HG02981 (cell line): Measurements from ENCODE around the gene FAM174C.

Experiments used
- ATAC-seq: cut with Tn5 transposase; IDR thresholded peaks from one replicate; pipeline ENCODE4 v1.9.1; 2021; ENCODE audit warnings: mild to moderate bottlenecking, moderate library complexity; ENCODE audit not compliant: unreplicated experiment

Gene FAM174C

DNA sequence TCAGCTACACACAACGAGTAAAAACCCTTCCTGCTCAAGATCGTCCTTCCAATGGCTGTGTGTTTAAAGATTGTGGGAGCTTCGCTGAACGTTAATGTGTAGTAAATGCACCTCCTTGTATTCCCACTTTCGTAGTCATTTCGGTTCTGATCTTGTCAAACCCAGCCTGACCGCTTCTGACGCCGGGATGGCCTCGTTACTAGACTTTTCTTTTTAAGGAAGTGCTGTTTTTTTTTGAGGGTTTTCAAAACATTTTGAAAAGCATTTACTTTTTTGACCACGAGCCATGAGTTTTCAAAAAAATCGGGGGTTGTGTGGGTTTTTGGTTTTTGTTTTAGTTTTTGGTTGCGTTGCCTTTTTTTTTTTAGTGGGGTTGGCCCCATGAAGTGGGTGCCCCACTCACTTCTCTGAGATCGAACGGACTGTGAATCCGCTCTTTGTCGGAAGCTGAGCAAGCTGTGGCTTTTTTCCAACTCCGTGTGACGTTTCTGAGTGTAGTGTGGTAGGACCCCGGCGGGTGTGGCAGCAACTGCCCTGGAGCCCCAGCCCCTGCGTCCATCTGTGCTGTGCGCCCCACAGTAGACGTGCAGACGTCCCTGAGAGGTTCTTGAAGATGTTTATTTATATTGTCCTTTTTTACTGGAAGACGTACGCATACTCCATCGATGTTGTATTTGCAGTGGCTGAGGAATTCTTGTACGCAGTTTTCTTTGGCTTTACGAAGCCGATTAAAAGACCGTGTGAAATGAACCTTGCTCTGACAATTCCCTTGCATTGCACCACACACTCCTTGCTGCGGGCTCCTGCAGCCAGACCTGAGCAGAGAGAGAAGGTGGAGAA lies 2.7 kb upstream of the FAM174C start:
- no peak for ATAC-seq

DNA sequence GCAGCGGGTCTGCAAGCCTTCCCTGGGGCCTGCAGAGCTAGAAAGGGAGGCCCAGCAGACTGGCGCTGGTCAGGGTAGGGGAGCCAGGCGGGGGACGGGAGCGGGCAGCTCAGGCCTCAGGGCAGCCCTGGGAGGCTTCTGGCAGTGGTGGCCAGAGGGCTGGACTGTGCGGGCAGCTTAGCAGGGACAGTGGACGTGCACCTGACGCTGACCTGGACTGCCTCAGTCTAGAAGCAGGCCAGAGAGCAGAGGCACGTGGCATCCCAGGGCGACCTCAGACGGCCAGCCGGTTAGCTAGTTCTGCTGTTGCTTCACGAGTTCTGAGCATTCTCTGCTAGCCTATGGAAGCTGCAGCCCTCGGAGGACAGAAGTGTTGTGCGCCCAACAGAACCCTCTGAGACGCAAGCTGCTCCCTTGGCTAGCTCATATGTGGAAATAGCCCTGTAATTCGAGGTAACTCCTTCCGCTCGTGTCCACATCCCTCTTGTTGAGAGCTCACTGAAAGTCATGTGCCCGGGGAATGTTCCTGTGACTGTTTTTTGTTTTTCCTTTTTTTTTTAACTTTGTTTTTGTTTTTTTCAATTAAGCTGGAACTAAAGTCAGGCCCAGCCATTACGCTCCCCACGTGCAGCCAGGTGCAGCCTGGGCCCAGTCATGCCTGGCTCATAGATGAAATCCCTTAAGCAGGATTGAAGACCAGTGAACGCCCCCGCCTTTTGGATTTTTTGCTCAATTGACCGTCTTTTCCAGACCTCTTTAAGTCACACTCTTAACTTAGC lies 1.9 kb upstream of the FAM174C start:
- ATAC-seq, result no peak

DNA sequence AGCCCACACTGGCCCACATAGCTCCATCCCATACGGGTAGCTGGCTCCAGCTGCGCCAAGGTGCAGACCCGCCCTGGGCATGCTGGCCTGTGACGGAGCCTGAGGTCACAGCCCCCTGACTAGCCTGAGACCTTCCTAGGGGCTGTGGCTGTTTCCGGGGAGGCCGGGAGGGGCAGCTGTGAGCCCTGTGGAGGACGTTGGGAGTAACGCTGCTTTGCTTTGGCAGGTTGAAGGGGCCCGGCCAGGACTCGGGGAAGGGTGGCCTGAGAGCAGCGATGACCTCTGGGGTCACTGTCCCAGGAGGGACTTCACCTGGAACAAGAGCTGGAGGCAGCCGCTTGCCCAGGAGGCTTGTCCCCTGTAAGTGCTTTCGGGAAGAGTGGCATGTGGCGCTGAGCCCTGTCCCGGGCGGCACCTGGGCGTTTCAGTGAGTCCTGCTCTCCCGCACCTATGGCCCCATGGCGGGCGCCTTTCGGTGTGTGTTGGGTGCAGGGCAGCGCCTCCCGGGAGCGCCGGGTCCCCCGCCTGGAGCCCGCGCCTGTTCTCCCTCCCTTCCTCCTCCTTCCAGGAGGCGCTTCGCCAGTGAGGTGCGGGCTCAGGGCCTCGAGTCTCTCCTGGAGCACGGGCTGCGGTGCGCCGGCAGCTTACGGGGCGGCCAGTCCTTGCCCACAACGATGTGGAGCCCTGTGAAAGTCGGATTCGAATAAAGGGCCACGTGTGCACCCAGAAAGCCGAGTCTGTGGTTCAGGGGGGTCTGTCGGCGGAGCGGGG lies 1.1 kb upstream of the FAM174C start:
- no peak for ATAC-seq

DNA sequence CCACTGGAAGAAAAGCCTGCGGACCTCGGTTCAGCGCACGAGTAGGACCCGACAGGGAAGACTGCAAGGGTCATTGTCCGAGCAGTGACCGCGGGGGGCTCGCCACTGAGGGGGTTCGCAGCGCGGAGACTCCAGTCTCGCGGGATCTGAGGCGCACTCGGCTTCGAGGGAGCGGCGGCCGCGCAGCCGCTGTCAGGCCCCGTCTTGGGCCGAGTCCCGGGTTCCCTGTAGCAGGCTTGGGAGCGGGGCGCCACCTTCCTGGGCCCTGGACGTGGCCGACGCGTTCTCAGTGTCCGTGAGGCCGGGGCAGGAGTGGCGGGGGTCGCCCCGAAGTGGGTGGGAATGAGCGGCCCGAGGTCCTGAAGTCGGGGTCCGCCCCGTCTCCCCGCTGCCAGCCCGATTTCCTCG lies 474 bp upstream of the FAM174C start:
- ATAC-seq, result no peak

DNA sequence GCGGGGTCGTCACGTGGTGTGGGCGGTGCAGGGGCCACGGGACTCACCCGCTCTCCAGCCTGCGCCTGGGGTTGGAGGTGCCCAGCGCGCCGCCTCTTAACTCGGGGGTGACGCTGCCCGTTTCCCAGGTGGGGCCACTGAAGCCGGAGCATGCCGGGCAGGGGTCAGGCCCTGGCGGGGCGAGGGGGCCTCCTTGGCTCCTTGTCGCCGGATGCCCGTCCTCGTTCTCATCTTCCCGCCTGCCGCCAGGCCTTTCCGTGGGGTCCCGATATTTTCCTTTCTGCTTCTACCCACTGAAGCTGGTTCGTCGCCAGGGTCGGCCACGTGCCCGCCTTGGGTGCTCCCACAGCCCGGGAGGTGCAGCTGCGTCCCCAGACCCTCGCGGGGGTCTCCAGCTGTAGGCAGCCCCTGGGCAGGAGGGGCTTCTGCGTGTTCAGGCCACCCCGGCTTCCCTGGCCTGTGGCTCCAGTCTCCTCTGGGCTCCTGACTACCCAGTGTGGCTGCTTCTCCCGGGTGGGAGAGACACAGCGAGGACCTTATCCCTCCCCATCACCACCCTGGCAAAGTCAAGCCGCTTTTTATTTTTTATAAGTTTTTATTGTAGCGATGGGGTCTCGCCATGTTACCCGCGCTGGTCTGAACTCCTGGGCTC lies 772 bp downstream of the FAM174C start:
- no peak for ATAC-seq

DNA sequence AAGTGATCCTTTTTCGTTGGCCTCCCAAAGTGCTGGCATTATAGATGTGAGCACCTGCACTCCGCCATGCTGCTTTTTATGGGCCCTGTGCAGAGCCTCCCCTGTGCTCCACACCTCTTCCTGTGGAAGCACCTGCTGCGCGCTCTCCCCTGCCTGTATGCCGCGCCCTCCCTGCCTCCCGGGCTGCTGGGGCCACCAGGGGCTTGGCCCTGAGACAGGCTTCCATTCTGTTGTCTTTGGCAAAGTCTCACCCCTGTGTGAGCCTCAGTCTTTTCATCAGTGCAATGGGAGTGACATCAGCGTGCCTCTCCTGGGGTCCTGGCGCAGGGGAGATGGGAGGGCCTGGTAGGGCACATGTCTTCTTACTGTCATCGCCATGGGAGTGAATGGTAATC lies 1.3 kb downstream of the FAM174C start:
- ATAC-seq, result no peak

DNA sequence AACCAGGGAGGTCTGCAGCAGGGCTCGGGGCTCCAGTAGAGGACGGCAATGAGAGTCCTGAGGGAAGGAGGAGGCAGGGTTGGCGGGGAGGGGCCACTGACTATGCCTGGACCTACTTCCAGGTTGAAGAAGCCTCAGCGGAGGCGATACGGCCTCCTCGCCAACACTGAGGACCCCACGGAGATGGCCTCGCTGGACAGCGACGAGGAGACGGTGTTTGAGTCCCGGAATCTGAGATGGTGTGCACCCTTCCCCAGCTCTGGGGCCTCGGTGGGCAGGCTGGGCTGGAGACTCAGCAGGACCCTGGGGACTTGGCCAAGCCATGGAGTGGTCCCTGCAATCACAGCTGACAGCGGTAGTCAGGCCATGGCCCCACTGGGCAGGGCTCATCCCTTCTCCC lies 1.7 kb downstream of the FAM174C start:
- no peak for ATAC-seq

DNA sequence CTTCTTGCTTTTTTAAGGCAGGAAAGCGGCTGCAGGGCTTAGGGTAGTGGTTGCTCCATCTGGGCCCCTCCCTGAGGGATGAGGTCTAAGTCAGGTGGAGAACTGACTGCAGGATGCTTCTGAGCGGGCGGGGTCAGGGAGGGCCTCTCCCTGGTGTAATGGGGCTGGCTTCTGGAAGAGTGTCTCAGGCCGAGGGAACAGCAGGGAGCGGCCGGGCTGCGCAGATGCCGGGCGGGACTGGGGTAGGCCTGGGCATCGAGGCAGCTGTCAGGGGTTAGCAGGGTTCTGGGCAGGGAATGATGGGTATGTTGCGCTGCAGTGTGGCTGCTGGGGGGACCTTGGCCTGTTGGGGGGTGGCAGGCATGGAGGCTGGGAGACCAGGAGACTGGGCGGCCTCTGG lies 2.7 kb downstream of the FAM174C start:
- ATAC-seq, result no peak

DNA sequence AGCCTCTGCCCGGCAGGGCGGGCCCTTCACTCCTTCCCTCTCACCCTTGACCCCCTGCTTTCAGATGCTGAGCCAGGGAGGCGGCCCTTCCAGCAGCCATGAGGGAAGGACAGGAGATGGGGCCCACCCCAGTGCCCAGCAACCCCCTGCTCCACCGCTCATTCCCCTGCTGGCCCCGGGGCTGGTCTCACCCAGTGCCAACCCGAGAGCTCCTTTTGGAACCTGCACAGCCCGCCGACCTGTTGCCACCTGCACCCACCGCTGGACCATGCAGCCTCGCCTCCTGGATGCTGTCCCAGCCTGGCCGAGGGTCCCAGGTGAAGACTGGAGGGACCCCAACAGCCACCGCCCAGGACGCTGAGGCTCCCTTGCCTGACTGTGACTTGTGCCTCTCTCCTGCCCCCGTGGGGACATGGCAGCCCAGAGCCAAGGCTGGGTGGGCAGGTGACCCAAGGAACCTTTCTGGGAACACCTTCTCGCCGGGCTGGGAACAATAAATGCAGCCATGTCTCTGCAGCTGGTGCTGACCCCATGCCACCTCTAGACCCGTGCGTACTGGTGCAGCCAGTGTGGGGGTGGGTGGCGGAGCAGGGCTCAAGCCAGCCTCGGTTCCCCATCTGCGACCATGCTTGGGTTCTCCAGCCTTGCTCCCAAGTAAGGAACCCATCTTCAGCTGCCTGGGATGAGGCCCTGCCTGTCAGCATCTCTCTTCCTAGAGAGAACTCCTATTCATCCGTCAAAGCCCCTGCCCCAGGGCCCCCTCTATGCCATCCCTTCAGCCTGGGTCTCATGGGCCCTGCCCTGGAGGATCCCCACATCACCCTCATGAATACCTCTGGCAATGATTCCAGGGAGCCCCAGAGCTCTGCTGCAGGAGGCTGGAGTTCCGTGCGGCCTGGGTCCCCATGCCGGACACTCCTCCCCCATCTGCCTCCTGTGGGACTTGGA lies 3.7 kb downstream of the FAM174C start:
- no peak for ATAC-seq

DNA sequence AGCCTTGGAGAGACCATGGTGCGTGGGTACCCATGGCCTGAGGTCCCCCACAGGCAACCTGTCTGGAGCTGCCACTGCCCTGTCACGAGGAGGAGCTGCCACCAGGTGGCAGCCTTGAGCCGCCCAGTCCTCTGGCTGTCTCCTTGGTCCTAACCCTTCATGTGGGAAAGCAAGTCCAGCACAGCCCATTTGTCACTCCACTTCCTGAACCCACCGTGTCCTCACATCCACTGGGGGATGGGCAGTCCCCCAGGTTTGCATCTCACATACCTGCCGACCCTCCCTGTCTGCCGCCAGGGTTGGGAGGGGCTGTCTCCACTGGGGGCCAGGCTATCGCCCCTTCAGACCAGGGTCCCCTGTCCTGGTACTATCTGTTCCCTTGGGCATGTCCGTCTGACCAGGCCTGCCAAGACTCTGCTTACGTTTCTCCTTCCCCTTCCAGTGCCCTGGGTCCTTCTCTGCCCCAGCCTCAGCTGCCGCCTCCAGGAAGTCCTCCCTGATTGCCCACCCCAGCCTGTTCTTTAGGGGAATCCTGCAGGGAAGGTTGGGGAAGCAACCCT lies 4.5 kb downstream of the FAM174C start:
- no peak for ATAC-seq

DNA sequence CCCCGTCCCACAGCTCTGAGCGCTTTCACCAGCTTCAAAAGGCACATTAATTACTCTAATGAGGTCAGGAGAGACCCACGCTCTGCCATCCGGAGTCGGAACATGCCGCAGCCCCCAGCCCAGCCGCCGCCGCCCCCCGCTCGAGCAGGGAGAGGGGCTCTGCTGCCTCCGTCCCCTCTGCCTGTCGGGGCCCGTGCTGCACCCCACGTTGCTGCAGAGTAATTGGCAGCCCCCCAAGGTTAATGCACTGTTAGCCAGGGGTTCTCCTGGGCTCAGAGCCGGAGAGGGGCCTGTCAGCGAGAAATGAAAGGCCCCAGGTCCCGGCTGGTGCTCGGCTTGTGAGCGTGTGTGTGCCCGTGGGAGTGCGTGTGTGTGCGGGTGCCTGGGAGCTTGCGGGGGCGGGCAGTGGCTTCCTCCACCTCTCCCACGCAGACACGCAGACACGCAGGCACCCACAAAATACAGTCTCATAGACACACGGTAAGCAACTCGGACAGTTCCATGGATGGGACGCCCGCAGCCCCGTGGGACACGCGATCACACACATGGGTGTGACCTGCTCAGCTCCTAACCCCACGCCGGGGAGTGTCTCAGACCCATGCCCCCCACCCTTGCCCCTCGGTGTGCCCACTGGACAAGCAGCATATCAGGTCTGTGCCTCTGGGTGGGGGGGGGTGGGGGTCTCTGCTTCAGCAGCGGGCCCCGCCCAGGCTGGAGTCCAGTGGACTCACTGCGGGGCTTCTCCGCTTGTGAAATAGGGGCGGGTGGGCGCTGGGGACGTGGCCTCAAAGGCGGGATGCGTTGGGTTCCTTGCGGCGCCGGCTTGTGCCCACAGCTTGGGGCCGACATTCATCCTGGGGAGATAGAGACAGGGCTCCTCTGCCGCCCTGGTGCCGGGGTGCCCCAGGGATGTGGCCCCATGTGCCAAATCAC lies 5.6 kb downstream of the FAM174C start:
- no peak for ATAC-seq

DNA sequence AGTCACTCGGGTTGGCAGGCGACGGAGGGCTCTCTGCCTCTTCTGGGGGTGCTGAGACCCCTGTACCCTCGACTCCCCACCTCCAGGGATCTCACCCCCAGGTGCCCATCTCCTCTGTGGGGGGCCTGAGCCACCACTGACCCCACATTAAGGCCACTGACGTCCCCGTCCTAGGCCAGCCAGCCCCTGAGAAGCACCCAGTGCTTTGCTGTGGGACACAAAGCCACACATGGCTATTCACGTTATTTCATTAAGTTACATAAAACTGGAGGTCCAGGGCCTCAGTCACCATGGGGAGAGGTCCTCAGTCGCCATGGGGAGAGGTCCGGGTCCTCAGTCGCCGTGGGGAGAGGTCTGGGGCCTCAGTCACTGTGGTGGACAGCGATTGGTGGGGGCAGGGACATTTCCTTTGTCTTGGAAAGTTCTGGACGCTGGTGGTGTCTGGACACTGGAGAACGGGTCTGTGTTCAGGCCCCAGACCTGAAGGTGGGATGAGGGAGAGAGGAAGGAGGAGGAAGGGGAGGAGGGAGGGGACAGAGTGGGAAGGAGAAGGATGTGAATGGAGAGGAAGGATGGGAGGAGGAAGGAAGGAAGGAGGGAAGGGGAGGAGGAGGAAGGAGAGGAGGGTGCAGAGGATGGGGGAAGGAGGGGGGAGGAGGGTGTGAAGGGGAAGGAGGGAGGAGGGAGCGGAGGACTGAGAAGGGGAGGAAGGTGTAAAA lies 6.4 kb downstream of the FAM174C start:
- ATAC-seq, result no peak

DNA sequence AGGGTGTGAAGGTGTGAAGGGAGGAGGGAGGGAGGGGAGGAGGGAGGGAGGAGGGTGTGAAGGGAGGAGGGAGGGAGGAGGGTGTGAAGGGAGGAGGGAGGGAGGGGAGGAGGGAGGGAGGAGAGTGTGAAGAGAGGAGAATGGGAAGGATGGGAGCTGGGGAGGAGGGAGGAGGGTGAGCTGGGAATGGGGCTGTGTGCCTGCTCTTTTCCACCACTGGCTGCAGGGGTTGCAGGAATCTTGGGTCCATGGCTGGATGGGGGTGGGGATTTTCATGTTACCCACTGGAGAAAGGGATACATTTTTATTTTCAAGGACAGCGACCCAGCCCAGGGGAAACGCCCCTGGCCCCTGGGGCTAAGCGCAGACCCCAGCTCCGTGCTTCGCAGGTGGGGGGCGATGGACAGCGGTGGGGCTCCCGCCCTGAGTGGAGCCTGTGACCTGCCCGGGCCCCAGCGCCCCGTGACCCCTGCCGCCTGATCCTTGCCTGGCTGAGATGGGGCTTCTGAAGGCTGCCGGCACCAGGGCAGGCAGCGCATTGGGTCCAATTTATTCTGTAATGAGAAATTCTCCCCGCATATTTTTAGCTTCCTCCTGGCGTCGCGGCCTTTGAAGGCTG lies 7.4 kb downstream of the FAM174C start:
- no peak for ATAC-seq

DNA sequence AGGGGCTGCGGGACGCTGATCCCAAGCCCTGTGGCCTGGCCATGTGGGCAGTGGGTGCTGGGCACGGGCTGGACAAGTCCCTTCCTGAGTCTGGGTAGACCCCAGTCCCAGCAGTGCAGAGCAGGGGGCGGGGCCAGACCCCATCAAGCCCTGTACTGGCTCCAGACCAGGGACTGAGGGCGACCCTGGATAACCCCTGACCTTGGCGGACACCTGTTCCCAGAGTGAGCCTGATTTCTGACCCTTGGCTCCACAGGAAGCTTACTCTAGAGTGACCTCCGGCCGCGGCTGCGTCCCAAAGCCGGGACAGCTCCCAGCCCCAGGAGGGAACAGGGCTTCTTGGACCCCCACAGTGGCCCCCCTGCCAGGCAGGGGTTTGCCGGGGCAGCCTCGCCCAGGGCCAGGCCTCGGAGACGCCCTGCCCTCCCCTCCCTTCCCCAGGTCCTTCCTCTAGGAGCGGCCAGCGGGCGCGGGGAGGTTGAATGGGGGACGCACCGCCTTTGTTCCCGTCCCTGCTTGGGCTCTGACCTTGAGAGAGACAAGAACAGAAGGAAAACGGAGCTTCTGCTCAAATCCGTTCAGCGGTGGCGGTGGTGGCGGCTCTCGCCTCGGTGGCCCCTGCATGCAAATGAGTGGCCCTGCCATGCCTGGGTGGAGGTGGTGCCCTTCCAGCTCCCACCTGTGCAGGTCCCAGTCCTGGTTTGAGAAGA lies 8.0 kb downstream of the FAM174C start:
- no peak for ATAC-seq

DNA sequence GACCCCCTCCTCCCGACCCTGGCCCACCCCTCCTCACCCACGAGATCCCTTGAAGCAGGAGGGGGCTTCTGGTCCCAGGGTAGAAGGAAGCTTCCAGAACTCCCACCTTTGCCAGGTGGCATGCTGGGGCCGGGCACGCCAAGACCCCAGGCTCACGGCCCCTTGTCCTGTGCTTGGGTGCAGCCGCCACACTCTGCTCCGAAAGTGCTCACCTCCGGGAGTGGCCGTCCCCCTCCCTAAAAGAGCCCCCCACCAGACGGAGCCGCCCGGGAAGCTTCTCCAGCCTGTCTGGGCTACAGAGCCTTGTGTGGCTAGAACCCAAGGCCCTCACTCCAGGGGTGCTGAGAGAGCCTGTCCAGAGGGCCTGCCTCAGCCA lies 8.6 kb downstream of the FAM174C start:
- ATAC-seq, result no peak

DNA sequence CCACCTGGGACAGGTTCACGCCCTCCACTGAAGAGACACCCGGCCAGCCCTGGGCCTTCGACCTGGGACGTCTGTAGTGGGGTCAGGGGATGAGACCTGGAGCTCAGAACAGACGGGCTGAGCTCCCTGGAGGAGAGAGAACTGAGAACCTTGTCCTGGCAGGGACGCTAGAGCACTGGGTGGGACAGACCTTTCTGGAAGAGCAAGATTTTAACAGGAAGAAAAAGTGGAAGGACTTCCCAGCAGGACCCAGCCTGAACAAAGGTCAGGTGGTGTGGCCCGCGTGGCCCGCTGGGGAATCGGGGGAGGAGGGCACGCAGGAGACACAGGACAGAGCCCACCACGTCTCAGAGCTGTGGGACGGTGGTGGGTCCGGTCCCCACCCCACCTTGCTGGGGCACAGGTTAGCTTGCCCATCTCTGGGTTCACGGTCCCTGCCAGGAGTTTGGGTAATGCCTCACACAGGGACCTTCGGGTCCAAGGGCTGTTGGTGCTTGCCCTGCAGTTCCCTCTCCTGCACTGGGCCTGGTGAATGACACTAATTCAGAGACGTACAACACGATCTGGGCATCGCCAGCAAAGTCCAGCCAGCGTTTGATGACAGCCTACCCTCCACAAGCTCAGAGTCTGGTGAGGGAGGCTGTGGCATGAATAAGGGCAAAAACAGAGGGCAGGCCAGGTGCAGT lies 9.1 kb downstream of the FAM174C start:
- ATAC-seq, result no peak
